Measurements from ENCODE around the gene ACOX1.

ACOX1 gene

DNA sequence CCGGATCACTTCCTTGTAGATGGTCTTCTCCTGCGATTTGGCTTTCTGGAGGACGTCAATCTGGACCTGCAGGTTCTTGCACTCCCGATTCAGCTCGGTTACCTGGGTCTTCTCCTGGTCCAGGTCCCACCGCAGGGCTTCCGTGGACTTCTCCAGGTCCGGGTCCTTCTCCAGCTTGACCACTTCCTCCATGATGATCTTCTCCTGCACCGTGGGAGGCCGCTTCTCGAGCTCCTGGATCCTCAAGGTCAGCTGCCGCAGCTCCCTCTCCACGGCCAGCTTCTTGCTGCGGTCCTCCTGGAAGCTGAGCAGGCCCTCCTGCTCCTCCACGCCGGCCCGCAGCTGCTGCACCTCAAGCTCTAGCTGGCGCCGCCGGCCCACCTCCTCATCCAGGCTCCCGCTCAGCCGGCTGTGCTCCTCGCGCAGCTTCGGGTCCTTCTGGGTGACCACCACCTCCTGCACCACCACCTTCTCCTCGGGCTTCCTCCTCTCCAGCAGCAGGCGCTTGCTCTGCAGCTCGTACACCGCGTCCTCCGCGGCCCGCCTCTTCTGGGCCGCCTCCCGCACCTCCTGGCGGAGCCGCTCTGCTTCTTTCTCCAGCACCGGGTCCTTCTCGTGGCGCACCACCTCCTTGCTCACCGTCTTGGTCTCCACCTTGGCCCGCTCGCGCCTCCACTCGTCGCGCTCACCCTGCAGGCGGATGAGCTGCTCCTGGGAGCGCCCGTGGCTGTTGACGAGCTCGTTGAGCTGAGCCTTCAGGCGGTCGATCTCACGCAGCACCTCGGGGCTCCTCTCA, 29.9 kb upstream of the ACOX1 start:
- Histone ChIP-seq H3K79me2 (ENCODE audit: insufficient read depth, low read length) (no peaks in the 10 kb centered on the region), H3K36me3 (ENCODE audit: insufficient read depth, low read length) (no peaks in the 10 kb centered on the region), H2AFZ (ENCODE audit: low read length) (no peak overlapping the region), H4K20me1 (ENCODE audit: insufficient read depth, low read length, poor library complexity, severe bottlenecking) (no peaks in the 10 kb centered on the region), H3F3A (ENCODE audit: low read depth) (no peaks in the 10 kb centered on the region), H3K27me3 (ENCODE audit: insufficient read depth, low read length, poor library complexity, severe bottlenecking) (no peaks in the 10 kb centered on the region), H3K4me2 (ENCODE audit: low read depth, low read length, poor library complexity, severe bottlenecking) (no peak overlapping the region), H3K4me1 (ENCODE audit: insufficient read depth, low read length, poor library complexity, severe bottlenecking) (peaks cover 13% of the 10 kb centered on the region), H3K9ac (ENCODE audit: low read depth, low read length, poor library complexity, severe bottlenecking) (no peak overlapping the region), H3K9me3 (ENCODE audit: insufficient read depth, low read depth, low read length) (no peaks in the 10 kb centered on the region), H3K9me2 (replicated peaks; ENCODE audit: low read depth, low read length) (no peaks in the 10 kb centered on the region), H3K4me3 (ENCODE audit: low read length, poor library complexity, severe bottlenecking) (no peak overlapping the region)
- no peak for TF ChIP-seq EZH2phosphoT487 (IDR thresholded peaks at IDR 0.05; ENCODE audit: borderline replicate concordance)
- TF ChIP-seq, protein P1, sequence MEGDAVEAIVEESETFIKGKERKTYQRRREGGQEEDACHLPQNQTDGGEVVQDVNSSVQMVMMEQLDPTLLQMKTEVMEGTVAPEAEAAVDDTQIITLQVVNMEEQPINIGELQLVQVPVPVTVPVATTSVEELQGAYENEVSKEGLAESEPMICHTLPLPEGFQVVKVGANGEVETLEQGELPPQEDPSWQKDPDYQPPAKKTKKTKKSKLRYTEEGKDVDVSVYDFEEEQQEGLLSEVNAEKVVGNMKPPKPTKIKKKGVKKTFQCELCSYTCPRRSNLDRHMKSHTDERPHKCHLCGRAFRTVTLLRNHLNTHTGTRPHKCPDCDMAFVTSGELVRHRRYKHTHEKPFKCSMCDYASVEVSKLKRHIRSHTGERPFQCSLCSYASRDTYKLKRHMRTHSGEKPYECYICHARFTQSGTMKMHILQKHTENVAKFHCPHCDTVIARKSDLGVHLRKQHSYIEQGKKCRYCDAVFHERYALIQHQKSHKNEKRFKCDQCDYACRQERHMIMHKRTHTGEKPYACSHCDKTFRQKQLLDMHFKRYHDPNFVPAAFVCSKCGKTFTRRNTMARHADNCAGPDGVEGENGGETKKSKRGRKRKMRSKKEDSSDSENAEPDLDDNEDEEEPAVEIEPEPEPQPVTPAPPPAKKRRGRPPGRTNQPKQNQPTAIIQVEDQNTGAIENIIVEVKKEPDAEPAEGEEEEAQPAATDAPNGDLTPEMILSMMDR (conservative IDR thresholded peaks at IDR 0.05; ENCODE audit: low read length): no peak

DNA sequence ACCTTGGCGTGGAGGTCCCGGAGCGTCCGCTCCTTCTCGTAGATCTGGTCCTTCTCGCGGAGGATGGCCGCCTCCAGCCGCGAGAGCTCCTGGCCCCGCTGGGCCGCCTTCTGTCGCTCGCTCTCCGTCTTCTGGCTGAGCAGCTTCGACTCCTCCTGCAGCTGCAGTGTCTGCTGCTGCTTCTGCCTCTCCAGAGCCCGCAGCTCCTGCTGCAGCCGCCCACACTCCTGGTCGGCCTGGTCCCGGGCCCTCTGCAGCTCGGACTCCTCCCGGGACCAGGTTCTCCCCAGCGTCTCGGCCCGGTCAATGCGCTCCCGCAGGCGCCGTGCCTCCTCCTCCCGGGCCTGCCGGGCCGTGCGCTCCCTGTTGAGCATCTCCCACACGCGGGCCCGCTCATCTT, 29.2 kb upstream of the ACOX1 start:
- no peaks in the 10 kb centered on the region for H4K20me1 ChIP-seq (ENCODE audit: insufficient read depth, low read length, poor library complexity, severe bottlenecking)
- TF ChIP-seq, protein P1 (conservative IDR thresholded peaks at IDR 0.05; ENCODE audit: low read length): no peak
- TF ChIP-seq EZH2phosphoT487 (IDR thresholded peaks at IDR 0.05; ENCODE audit: borderline replicate concordance): no peak
- no peak overlapping the region for H3K4me2 ChIP-seq (ENCODE audit: low read depth, low read length, poor library complexity, severe bottlenecking)
- H3K4me1 ChIP-seq (ENCODE audit: insufficient read depth, low read length, poor library complexity, severe bottlenecking): peaks cover 11% of the 10 kb centered on the region
- no peak overlapping the region for H3K9ac ChIP-seq (ENCODE audit: low read depth, low read length, poor library complexity, severe bottlenecking)
- H3F3A ChIP-seq (ENCODE audit: low read depth): no peaks in the 10 kb centered on the region
- no peaks in the 10 kb centered on the region for H3K27me3 ChIP-seq (ENCODE audit: insufficient read depth, low read length, poor library complexity, severe bottlenecking)
- H3K36me3 ChIP-seq (ENCODE audit: insufficient read depth, low read length): 0 out of 2 replicates have a peak, but pooled peaks cover 2% of the 10 kb centered on the region
- no peak overlapping the region for H3K4me3 ChIP-seq (ENCODE audit: low read length, poor library complexity, severe bottlenecking)
- H2AFZ ChIP-seq (ENCODE audit: low read length): no peak overlapping the region
- no peaks in the 10 kb centered on the region for H3K9me3 ChIP-seq (ENCODE audit: insufficient read depth, low read depth, low read length)
- H3K79me2 ChIP-seq (ENCODE audit: insufficient read depth, low read length): no peaks in the 10 kb centered on the region
- no peaks in the 10 kb centered on the region for H3K9me2 ChIP-seq (replicated peaks; ENCODE audit: low read depth, low read length)

DNA sequence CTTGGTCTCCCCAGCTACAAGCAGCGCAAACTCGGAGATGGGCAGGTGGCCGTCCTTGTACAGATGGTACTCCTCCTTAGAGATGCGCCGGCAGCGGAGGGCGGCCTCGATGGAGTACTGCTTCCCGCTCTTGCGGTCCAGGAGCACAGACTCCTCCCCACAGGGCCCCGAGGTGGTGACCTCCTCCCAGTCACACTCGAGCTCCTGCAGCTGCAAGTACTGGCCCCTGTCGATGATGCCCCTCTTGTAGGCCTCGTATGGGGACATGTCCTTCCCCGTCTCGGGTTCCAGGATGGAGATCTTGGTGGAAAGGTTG, 28.8 kb upstream of the ACOX1 start:
- H3K9me3 ChIP-seq (ENCODE audit: insufficient read depth, low read depth, low read length): no peaks in the 10 kb centered on the region
- H2AFZ ChIP-seq (ENCODE audit: low read length): no peak overlapping the region
- peaks cover 11% of the 10 kb centered on the region for H3K4me1 ChIP-seq (ENCODE audit: insufficient read depth, low read length, poor library complexity, severe bottlenecking)
- no peaks in the 10 kb centered on the region for H3K27me3 ChIP-seq (ENCODE audit: insufficient read depth, low read length, poor library complexity, severe bottlenecking)
- H3K79me2 ChIP-seq (ENCODE audit: insufficient read depth, low read length): no peaks in the 10 kb centered on the region
- TF ChIP-seq, protein P1 (conservative IDR thresholded peaks at IDR 0.05; ENCODE audit: low read length): no peak
- no peak for TF ChIP-seq EZH2phosphoT487 (IDR thresholded peaks at IDR 0.05; ENCODE audit: borderline replicate concordance)
- no peaks in the 10 kb centered on the region for H3F3A ChIP-seq (ENCODE audit: low read depth)
- no peaks in the 10 kb centered on the region for H4K20me1 ChIP-seq (ENCODE audit: insufficient read depth, low read length, poor library complexity, severe bottlenecking)
- no peak overlapping the region for H3K4me3 ChIP-seq (ENCODE audit: low read length, poor library complexity, severe bottlenecking)
- no peak overlapping the region for H3K9ac ChIP-seq (ENCODE audit: low read depth, low read length, poor library complexity, severe bottlenecking)
- no peak overlapping the region for H3K4me2 ChIP-seq (ENCODE audit: low read depth, low read length, poor library complexity, severe bottlenecking)
- H3K36me3 ChIP-seq (ENCODE audit: insufficient read depth, low read length): 0 out of 2 replicates have a peak, but pooled peaks cover 6% of the 10 kb centered on the region
- no peaks in the 10 kb centered on the region for H3K9me2 ChIP-seq (replicated peaks; ENCODE audit: low read depth, low read length)
